Measurements from ENCODE around the gene CIITA. TPM values are rescaled to one million over a fixed set of nuclear protein-coding genes. Genes with fewer than 3 reads are reported as not detected.
A peak's percentile ranks its signal among the peaks of the same experiment; 100 is the strongest.
"Not testable (repeated sequence)": the region's sequence is repeated elsewhere in the genome, so short reads cannot be mapped to it uniquely, and the experiment has no call there.

Gene CIITA
- total RNA-seq, 4 donors from 2014 or later: 27.7 to 107 (median 60.9) TPM

GRCh38 chr16:10939649-10940234, 62.7 kb downstream of the CIITA start:
- H3K9me3 ChIP-seq: no peaks in the 10 kb centered on the region
- H3K4me3 ChIP-seq: peak overlapping the region in 2 of 4 donors; percentile 90 to 91
- H3K27me3 ChIP-seq: no peaks in the 10 kb centered on the region
- TF ChIP-seq, protein P1, sequence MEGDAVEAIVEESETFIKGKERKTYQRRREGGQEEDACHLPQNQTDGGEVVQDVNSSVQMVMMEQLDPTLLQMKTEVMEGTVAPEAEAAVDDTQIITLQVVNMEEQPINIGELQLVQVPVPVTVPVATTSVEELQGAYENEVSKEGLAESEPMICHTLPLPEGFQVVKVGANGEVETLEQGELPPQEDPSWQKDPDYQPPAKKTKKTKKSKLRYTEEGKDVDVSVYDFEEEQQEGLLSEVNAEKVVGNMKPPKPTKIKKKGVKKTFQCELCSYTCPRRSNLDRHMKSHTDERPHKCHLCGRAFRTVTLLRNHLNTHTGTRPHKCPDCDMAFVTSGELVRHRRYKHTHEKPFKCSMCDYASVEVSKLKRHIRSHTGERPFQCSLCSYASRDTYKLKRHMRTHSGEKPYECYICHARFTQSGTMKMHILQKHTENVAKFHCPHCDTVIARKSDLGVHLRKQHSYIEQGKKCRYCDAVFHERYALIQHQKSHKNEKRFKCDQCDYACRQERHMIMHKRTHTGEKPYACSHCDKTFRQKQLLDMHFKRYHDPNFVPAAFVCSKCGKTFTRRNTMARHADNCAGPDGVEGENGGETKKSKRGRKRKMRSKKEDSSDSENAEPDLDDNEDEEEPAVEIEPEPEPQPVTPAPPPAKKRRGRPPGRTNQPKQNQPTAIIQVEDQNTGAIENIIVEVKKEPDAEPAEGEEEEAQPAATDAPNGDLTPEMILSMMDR (IDR thresholded peaks at IDR 0.05): no peak
- TF ChIP-seq POLR2A (IDR thresholded peaks at IDR 0.05): no peak
- H3K4me1 ChIP-seq: peaks cover 3 to 82% (median 34%) of the 10 kb centered on the region in 4 donors
- no peaks in the 10 kb centered on the region for H3K36me3 ChIP-seq
- no peak for DNase-seq
- H3K27ac ChIP-seq: peak overlapping the region in 3 of 4 donors; percentile 85 to 89 (median 87)

GRCh38 chr16:10940501-10941079, 63.6 kb downstream of the CIITA start:
- peak overlapping the region; percentile 79 to 89 (median 86) for H3K27ac ChIP-seq
- DNase-seq: peak in 1 of 3 donors; percentile 62
- no peaks in the 10 kb centered on the region for H3K27me3 ChIP-seq
- H3K4me3 ChIP-seq: peak overlapping the region; percentile 90 to 93 (median 92)
- TF ChIP-seq, protein P1 (IDR thresholded peaks at IDR 0.05): no peak
- peak in 1 of 2 donors; percentile 32 for TF ChIP-seq POLR2A (IDR thresholded peaks at IDR 0.05)
- no peaks in the 10 kb centered on the region for H3K36me3 ChIP-seq
- H3K4me1 ChIP-seq: peaks cover 3 to 80% (median 38%) of the 10 kb centered on the region in 4 donors
- H3K9me3 ChIP-seq: no peaks in the 10 kb centered on the region

DNA sequence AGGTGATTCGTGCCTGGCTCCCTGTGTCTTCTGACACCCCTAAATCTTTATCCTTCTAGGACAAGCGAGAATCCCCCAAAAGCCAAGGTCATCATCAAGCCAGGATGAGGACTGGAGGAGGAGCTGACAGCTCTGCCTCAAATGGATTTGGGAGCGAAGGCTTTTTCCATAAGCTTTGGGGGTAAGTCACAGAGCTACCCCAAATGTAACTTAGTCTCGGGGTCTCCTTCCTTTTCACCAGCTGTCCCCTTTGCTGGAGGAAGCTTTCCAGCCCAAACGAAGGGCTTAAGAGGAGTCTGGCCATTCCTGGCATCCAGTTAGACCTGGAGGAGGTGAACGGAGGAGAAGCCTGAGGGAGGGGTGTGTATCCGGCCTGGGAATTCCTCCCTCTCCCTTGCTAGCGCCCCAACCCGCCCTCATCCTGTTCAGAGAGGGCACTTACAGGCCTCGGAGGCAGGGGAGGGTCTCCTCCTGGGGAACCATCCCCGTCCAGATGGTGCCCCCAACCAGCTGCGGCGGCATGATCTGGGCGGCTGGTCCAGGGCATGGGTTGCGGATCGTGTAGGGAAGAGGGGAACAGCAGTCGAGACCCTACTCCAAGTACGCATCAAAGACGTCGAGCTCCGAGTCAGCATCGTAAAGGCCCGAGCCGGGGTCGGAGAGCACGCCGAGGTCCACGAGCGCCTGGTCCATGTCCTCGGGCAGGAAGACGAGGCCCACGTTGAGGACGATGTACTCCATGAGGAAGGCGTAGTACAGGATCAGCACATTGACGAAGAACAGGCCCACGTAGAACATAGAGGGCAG, 64.3 kb downstream of the CIITA start:
- H3K4me1 ChIP-seq: peaks cover 3 to 80% (median 41%) of the 10 kb centered on the region in 4 donors
- no peaks in the 10 kb centered on the region for H3K36me3 ChIP-seq
- DNase-seq: peak in 1 of 3 donors; percentile 59
- peak overlapping the region; percentile 79 to 89 (median 86) for H3K27ac ChIP-seq
- no peaks in the 10 kb centered on the region for H3K27me3 ChIP-seq
- H3K4me3 ChIP-seq: peak overlapping the region; percentile 90 to 93 (median 92)
- TF ChIP-seq, protein P1 (IDR thresholded peaks at IDR 0.05): no peak
- no peak for TF ChIP-seq POLR2A (IDR thresholded peaks at IDR 0.05)
- no peaks in the 10 kb centered on the region for H3K9me3 ChIP-seq

DNA sequence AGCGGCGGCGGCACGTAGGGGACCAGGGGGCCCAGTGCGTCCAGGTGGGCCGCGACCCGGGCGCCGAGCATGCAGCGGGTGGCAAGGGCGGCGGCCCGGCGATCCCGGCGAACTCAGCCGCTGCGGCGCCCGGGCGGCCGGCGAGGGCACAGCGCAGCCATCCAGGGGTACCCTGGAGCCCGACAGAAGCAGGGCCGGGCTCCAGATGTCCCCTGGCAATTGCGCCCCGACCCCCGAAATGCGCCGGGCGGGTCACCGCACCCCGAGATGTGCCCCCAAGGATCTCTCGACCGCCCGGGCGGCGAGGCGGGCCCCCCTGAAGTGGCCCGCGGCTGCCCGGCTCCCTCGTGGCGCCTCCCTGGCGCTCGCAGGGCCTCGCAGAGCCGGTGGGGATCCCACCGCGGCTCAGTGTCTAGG, 64.9 kb downstream of the CIITA start:
- not testable (repeated sequence) for H3K36me3 ChIP-seq, H3K27me3 ChIP-seq, H3K9me3 ChIP-seq
- peak in 1 of 3 donors; percentile 60 for DNase-seq
- Histone ChIP-seq H3K27ac (peak overlapping the region; percentile 79 to 89 (median 86)), H3K4me3 (peak overlapping the region; percentile 90 to 93 (median 92)), H3K4me1 (peaks cover 3 to 77% (median 41%) of the 10 kb centered on the region in 4 donors)

DNA sequence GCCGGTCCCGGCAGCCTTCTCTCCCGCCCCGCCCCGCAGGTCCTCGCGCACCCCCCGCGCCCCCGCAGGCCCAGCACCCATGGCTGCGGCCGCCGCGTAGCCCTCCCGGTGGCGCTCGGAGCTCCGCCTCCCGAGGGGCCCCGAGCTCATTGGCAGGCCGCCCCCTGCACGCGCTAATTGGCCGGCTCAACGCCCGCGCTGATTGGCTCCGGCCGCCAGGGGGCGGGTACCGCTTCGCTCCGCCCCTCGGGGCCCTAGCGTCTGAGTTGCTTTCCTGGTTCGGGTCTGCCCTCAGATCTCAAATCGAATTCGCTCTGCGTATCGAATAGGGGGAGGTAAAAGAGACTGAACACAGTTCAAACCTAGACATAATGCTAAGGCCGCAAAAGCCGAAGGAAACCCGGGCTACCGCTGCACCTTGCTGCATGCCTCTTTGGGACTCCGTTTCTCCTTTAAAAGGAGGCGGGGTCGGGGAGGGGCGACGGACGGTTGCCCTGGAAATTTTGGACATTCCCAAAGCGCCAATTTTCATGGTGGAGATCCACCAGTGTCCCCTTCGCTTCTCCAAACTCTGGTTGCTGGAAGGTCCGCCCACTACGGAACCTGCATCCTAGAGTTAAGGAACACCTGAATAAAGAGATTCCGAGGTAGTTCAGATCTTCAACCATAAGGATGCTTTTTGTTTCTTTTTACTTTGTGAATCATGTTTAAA, 65.5 kb downstream of the CIITA start, which contains the start of gene DEXI:
DEXI (minus strand) TSS at position 117 of the 712 bp plus-strand sequence. CDS start 463 bp downstream, outside the sequence.
- no peaks in the 10 kb centered on the region for H3K36me3 ChIP-seq
- H3K27ac ChIP-seq: peak within 1 kb of the TSS; percentile 79 to 89 (median 86)
- H3K4me3 ChIP-seq: peak within 1 kb of the TSS; percentile 90 to 93 (median 92)
- H3K27me3 ChIP-seq: no peaks in the 10 kb centered on the region
- H3K4me1 ChIP-seq: peaks cover 3 to 72% (median 35%) of the 10 kb centered on the region in 4 donors
- no peaks in the 10 kb centered on the region for H3K9me3 ChIP-seq
- TF ChIP-seq POLR2A (IDR thresholded peaks at IDR 0.05): peak; percentile 48 to 74
- TF ChIP-seq, protein P1 (IDR thresholded peaks at IDR 0.05): peak; percentile 11 to 74 (median 33)
- peak; percentile 93 to 97 (median 97) for DNase-seq

Measured in Peyer's patch (tissue), 4 donors.